Thyroid gland (tissue), 4 donors: ENCODE data around the gene RARRES2.

Source experiments
- CTCF ChIP-seq, 6 experiments: fragments of 200-600 bp in 3 of 6; fragments of 450-650 bp in 3 of 6; sonication (generic) in 3 of 6; IDR thresholded peaks; one replicate each; pipeline ENCODE4 v1.5.1; 2016 to 2019; ENCODE audit warnings: antibody characterized with exemption in 6 of 6, mild to moderate bottlenecking in 2 of 6, inconsistent platforms in 1 of 6, moderate library complexity in 1 of 6
- POLR2A ChIP-seq, 2 donors: fragments of 450-650 bp; IDR thresholded peaks; one replicate each; pipeline ENCODE4 v1.6.1; 2017; ENCODE audit warnings: antibody characterized with exemption in 2 of 2, mild to moderate bottlenecking in 2 of 2, moderate library complexity in 1 of 2

GRCh38 chr7:150343225-150343624 is 1.8 kb upstream of the RARRES2 start:
- TF ChIP-seq POLR2A (IDR thresholded peaks at IDR 0.05): no peak
- no peak for TF ChIP-seq CTCF (IDR thresholded peaks at IDR 0.05)
